Testis (tissue), 5 donors: ENCODE data around the gene FOXB1. TPM values are rescaled to one million over a fixed set of nuclear protein-coding genes. Genes with fewer than 3 reads are reported as not detected.

ENCODE experiments used
- DNase-seq: peaks from one replicate; pipeline ENCODE4 v3.0.0-alpha.2; 2019
- H3K27ac ChIP-seq, 2 donors: fragments of 200-600 bp; sonication (generic); one replicate each; pipeline ENCODE4 v1.5.1; 2019
- H3K27me3 ChIP-seq: fragments of 200-600 bp; sonication (generic); one replicate; pipeline ENCODE4 v1.5.1; 2019
- H3K36me3 ChIP-seq: fragments of 200-600 bp; sonication (generic); one replicate; pipeline ENCODE4 v1.5.1; 2017; ENCODE audit warnings: low read depth; ENCODE audit errors: missing control alignments
- H3K4me1 ChIP-seq: fragments of 200-600 bp; sonication (generic); one replicate; pipeline ENCODE4 v1.5.1; 2019
- H3K4me3 ChIP-seq, 2 donors: fragments of 200-600 bp; sonication (generic); one replicate each; pipeline ENCODE4 v1.5.1; 2017 to 2019
- H3K9me3 ChIP-seq: fragments of 200-600 bp; sonication (generic); one replicate; pipeline ENCODE4 v1.5.1; 2017
- CTCF ChIP-seq, 3 experiments: fragments of 450-650 bp in 2 of 3; fragments of 200-600 bp in 1 of 3; sonication (generic) in 1 of 3; IDR thresholded peaks; one replicate each; pipeline ENCODE4 v1.5.1; 2016 to 2019; ENCODE audit warnings: antibody characterized with exemption in 3 of 3, mild to moderate bottlenecking in 2 of 3, moderate library complexity in 1 of 3
- POLR2A ChIP-seq: fragments of 450-650 bp; IDR thresholded peaks from one replicate; pipeline ENCODE4 v1.6.1; 2017; ENCODE audit warnings: antibody characterized with exemption, mild to moderate bottlenecking, moderate library complexity
- WGBS, 2 donors: methylation state at CpG; one replicate each; pipeline ENCODE4 v1.1.5; 2018; 5-methylcytosine and 5-hydroxymethylcytosine counted together
- intact Hi-C: fragments of 100-400 bp; cut with DNase I; formaldehyde crosslinking; loops from one replicate; pipeline ENCODE4 v1.15.1; 2023; ENCODE audit warnings: low total_unique reads
- long read RNA-seq, 2 donors: transcript quantifications; one replicate each; lab custom pipeline, GENCODE V29; 2026
- polyA plus RNA-seq: library from polyadenylated mRNA; stranded (reverse); fragments of 350-450 nt; fragmentation: Illumina TruSeq; extraction: RNeasy Lipid Tissue Mini Kit (QIAGEN cat#74804); gene quantifications from one replicate; pipeline ENCODE4 v1.2.3, GENCODE V29; 2014; ENCODE audit warnings: low read depth, low replicate concordance; ENCODE audit not compliant: insufficient read depth
- total RNA-seq, 2 donors: library from RNA; depleted of rRNA; stranded (reverse); fragments of >200 nt; gene quantifications; one replicate each; pipeline ENCODE4 v1.2.3, GENCODE V29; 2016

Gene FOXB1
- total RNA-seq (1 to 10 TPM in 1 of 2 donors, under 1 TPM in 1; 0.56 to 1.5 TPM), polyA plus RNA-seq (7.4 TPM)
- long read RNA-seq, donor 1 = 0 reads
- long read RNA-seq, donor 2 = 0 reads

GRCh38 chr15:60004009-60004845, at the start of gene FOXB1:
FOXB1 (plus strand) TSS chr15:60004311; CDS start chr15:60004964, 653 bp downstream.
- Histone ChIP-seq H3K4me3 (peak within 1 kb of the TSS; percentile 40 to 42), H3K36me3 (no peaks in the 10 kb centered on the region), H3K27ac (no peak within 1 kb of the TSS), H3K4me1 (peaks cover 22% of the 10 kb centered on the region), H3K27me3 (peaks cover 5% of the 10 kb centered on the region), H3K9me3 (no peaks in the 10 kb centered on the region)
- WGBS, 2 donors = 1 to 2% methylated on average over 14 to 59 of the region's 84 CpGs
- intact Hi-C loops = no loop called here
- TF ChIP-seq POLR2A = no peak
- TF ChIP-seq CTCF (IDR thresholded peaks at IDR 0.05) = no peak
- DNase-seq = no peak

GRCh38 chr15:59958288-59958687, 45.8 kb upstream of the FOXB1 start:
- Histone ChIP-seq H3K4me3 (no peak overlapping the region), H3K9me3 (no peaks in the 10 kb centered on the region), H3K27me3 (no peaks in the 10 kb centered on the region), H3K4me1 (no peaks in the 10 kb centered on the region), H3K36me3 (no peaks in the 10 kb centered on the region), H3K27ac (no peak overlapping the region)
- intact Hi-C loops = no loop called here
- no peak for DNase-seq
- TF ChIP-seq POLR2A (no peak), CTCF (IDR thresholded peaks at IDR 0.05) (no peak)

GRCh38 chr15:59960318-59960717, 43.8 kb upstream of the FOXB1 start:
- intact Hi-C loops = no loop called here
- DNase-seq = no peak
- Histone ChIP-seq H3K4me3 (no peak overlapping the region), H3K36me3 (no peaks in the 10 kb centered on the region), H3K27me3 (no peaks in the 10 kb centered on the region), H3K27ac (no peak overlapping the region), H3K4me1 (no peaks in the 10 kb centered on the region), H3K9me3 (no peaks in the 10 kb centered on the region)
- TF ChIP-seq CTCF (IDR thresholded peaks at IDR 0.05) = no peak
- no peak for TF ChIP-seq POLR2A

- H3K9me3 ChIP-seq = no peaks in the 10 kb centered on the region
- no peak for TF ChIP-seq POLR2A
- TF ChIP-seq CTCF (IDR thresholded peaks at IDR 0.05) = no peak
- no peaks in the 10 kb centered on the region for H3K27me3 ChIP-seq
- H3K4me3 ChIP-seq = no peak overlapping the region
- H3K27ac ChIP-seq = no peak overlapping the region
- H3K4me1 ChIP-seq = no peaks in the 10 kb centered on the region
- intact Hi-C loops = no loop called here
- no peak for DNase-seq
- whole genome bisulfite sequencing, 2 donors = 88 to 100% methylated on average over 1 of the region's 1 CpG
- no peaks in the 10 kb centered on the region for H3K36me3 ChIP-seq
Measured at GRCh38 chr15:59963322-59963721, 40.8 kb upstream of the FOXB1 start.

- intact Hi-C loops = no loop called here
- H3K36me3 ChIP-seq = no peaks in the 10 kb centered on the region
- no peak overlapping the region for H3K27ac ChIP-seq
- no peaks in the 10 kb centered on the region for H3K4me1 ChIP-seq
- H3K27me3 ChIP-seq = no peaks in the 10 kb centered on the region
- no peak for TF ChIP-seq POLR2A
- TF ChIP-seq CTCF (IDR thresholded peaks at IDR 0.05) = no peak
- no peak for DNase-seq
- H3K9me3 ChIP-seq = no peaks in the 10 kb centered on the region
- no peak overlapping the region for H3K4me3 ChIP-seq
Measured at GRCh38 chr15:59963925-59964324, 40.2 kb upstream of the FOXB1 start.
